Measurements from ENCODE around the gene SMYD5.

Gene SMYD5

GRCh38 chr2:73239776-73240175 is 25.7 kb downstream of the SMYD5 start:
- DNase-seq, result peak in 1 of 14 donors; percentile 39

- DNase-seq, result peak in 2 of 14 donors; percentile 5 to 64
These were observed 30.0 kb downstream of the SMYD5 start for GRCh38 chr2:73243884-73244570.

GRCh38 chr2:73244580-73244979 is 30.5 kb downstream of the SMYD5 start:
- DNase-seq, result no peak

- no peak for DNase-seq
These were observed 32.8 kb downstream of the SMYD5 start for GRCh38 chr2:73246850-73247249.

GRCh38 chr2:73249636-73250035 is 35.6 kb downstream of the SMYD5 start:
- no peak for DNase-seq

GRCh38 chr2:73250872-73251846 is 37.1 kb downstream of the SMYD5 start:
- DNase-seq, result no peak

GRCh38 chr2:73252238-73253027 is 38.4 kb downstream of the SMYD5 start:
- no peak for DNase-seq

- DNase-seq, result no peak
These were observed 39.4 kb downstream of the SMYD5 start for GRCh38 chr2:73253400-73253799.

- DNase-seq, result no peak
These were observed 39.9 kb downstream of the SMYD5 start for GRCh38 chr2:73253901-73254300.

GRCh38 chr2:73254343-73255006 is 40.4 kb downstream of the SMYD5 start:
- no peak for DNase-seq

- no peak for DNase-seq
These were observed 41.1 kb downstream of the SMYD5 start for GRCh38 chr2:73255007-73255644.

GRCh38 chr2:73255907-73256617 is 42.0 kb downstream of the SMYD5 start:
- DNase-seq, result no peak

GRCh38 chr2:73256618-73256922 is 42.5 kb downstream of the SMYD5 start:
- DNase-seq, result no peak

- no peak for DNase-seq
These were observed 43.0 kb downstream of the SMYD5 start for GRCh38 chr2:73257021-73257420.

- DNase-seq, result no peak
These were observed 43.5 kb downstream of the SMYD5 start for GRCh38 chr2:73257425-73258125.

- no peak for DNase-seq
These were observed 44.3 kb downstream of the SMYD5 start for GRCh38 chr2:73258186-73258912.

GRCh38 chr2:73258913-73259215 is 44.8 kb downstream of the SMYD5 start:
- no peak for DNase-seq

- DNase-seq, result no peak
These were observed 45.2 kb downstream of the SMYD5 start for GRCh38 chr2:73259276-73259675.

- no peak for DNase-seq
These were observed 45.8 kb downstream of the SMYD5 start for GRCh38 chr2:73259704-73260337.

All from C1 segment of cervical spinal cord (tissue), 14 donors.